Naive B cell (primary cell): ENCODE data around the gene CLEC18A. TPM values are rescaled to one million over a fixed set of nuclear protein-coding genes. Genes with fewer than 3 reads are reported as not detected.

Source experiments
- ATAC-seq, 2 donors: fragments of 150-1000 bp; cut with Tn5 transposase; 2 replicates each; pipeline ENCODE4 v1.10.0; 2021; ENCODE audit warnings: low read depth in 2 of 2, mild to moderate bottlenecking in 2 of 2, moderate library complexity in 2 of 2
- DNase-seq: peaks from one replicate; pipeline ENCODE4 v3.0.0; 2022
- H3K27ac Mint-ChIP-seq, 6 donors: one replicate each; pipeline ENCODE4 v1.8.0; 2020 to 2022; ENCODE audit warnings: mild to moderate bottlenecking in 6 of 6, mixed read lengths in 6 of 6, moderate library complexity in 5 of 6, inconsistent platforms in 2 of 6
- H3K27me3 Mint-ChIP-seq, 3 donors: one replicate each; pipeline ENCODE4 v1.8.0; 2021 to 2022; ENCODE audit warnings: mixed read lengths in 3 of 3, mild to moderate bottlenecking in 1 of 3
- H3K36me3 Mint-ChIP-seq, 2 donors: one replicate each; pipeline ENCODE4 v1.8.0; 2020 to 2022; ENCODE audit warnings: mixed read lengths in 2 of 2, inconsistent platforms in 1 of 2, mild to moderate bottlenecking in 1 of 2
- H3K4me1 Mint-ChIP-seq, 3 donors: one replicate each; pipeline ENCODE4 v1.8.0; 2020 to 2022; ENCODE audit warnings: mixed read lengths in 3 of 3, inconsistent platforms in 1 of 3, mild to moderate bottlenecking in 1 of 3, moderate library complexity in 1 of 3
- H3K4me3 Mint-ChIP-seq, 8 donors: one replicate each; pipeline ENCODE4 v1.8.0; 2020 to 2022; ENCODE audit warnings: mild to moderate bottlenecking in 8 of 8, mixed read lengths in 8 of 8, moderate library complexity in 8 of 8, inconsistent platforms in 2 of 8
- H3K9me3 Mint-ChIP-seq, 7 donors: one replicate each; pipeline ENCODE4 v1.8.0; 2020 to 2022; ENCODE audit warnings: mixed read lengths in 7 of 7, mild to moderate bottlenecking in 5 of 7, inconsistent platforms in 2 of 7, moderate library complexity in 1 of 7
- polyA plus RNA-seq, 6 donors: library from polyadenylated mRNA; unstranded; fragments of 300-500 nt; fragmentation: Illumina TruSeq; gene quantifications; one replicate each; pipeline ENCODE4 v1.2.3, GENCODE V29; 2021; ENCODE audit warnings: low read depth in 6 of 6

CLEC18A gene
- polyA plus RNA-seq, 6 donors from 2014 or later = 0.09 to 0.69 (median 0.39) TPM; not detected in 3

DNA sequence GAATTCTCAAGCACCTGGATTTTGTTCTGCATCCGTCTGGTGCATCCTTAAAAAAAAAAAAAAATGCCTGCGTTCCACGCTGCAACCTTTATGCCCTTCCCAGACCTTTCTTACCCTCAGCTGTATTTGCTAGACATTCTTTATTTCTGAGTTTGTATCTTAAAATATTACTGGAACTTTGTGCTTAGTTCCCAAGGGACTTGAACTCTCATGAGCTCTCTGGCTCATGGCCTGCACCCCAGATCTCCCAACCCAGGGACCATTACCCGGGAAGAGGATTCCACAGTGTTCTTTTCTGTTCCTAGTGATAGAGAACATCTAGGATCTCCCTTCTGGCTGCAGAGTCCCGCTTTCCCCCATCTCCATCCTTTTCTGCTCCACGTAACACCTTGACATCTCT is 28.9 kb upstream of the CLEC18A start:
- no peaks in the 10 kb centered on the region for H3K27me3 Mint-ChIP-seq
- H3K4me3 Mint-ChIP-seq = no peak overlapping the region
- DNase-seq (no peak), ATAC-seq (no peak)
- H3K36me3 Mint-ChIP-seq = peaks cover 22 to 38% of the 10 kb centered on the region in 2 donors
- H3K4me1 Mint-ChIP-seq = peaks cover 0 to 4% (median 0%) of the 10 kb centered on the region in 3 donors
- H3K9me3 Mint-ChIP-seq = no peaks in the 10 kb centered on the region
- H3K27ac Mint-ChIP-seq = peak overlapping the region in 2 of 6 donors; percentile 42 to 54

DNA sequence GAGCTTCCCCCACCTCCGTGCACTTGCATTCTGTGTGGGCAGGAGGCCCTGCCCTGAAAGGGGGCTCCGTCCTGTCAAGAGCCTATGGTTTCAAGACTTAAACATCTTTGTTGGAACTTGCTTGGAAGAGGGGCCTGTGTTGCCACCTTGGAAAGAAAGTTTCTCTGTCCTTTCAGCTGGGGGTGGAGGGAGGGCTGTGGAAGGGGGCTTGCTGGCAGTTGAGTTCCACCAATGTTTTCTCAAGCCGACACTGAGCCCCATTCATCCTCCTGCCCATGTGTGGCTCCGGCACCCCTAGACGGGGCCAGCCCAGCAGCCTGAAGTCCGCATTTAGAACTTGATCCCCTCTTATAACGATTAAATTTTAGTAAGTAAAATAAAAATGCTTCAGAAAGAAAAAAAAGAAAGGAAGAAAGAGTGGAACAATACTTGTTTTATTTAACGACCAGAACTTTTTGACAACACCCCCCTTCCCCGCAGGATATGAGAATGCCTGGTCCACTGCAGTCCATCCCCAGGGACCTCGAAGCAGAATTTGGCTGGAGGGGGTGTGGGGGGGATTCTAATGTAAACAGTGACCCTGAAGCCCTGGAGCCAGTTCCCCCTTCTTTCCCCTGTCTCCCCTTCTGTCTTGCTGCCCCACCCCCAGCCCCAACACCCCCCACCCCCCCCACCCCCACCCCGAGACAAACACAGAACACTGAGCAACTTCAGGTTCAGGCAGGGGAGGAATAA is 26.9 kb upstream of the CLEC18A start:
- Mint-ChIP-seq H3K36me3 (peaks cover 9 to 29% of the 10 kb centered on the region in 2 donors), H3K4me3 (no peak overlapping the region), H3K27ac (peak overlapping the region in 1 of 6 donors; percentile 52), H3K4me1 (peaks cover 0 to 4% (median 0%) of the 10 kb centered on the region in 3 donors), H3K27me3 (no peaks in the 10 kb centered on the region), H3K9me3 (no peaks in the 10 kb centered on the region)
- DNase-seq (no peak), ATAC-seq (no peak)

DNA sequence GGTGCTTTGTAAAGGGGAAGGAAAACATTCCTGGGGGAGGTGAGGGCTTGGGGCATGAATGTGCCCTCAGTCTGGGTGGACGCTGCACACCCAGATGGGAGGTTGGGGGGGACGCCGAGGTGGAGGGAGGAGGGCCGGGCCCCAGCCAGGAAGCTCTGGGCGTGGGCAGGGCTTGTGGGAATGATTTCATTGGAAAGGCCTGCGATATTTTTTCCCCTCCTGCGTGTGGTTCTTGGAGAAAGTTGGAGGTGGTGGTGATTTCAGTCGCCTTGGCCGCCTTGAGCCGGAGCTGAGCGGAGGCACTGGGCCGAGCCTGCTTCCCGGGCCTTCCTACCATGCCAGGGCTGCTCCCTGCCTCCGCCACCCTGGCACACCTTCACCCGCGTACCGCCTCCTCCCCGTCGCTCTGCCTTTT is 26.4 kb upstream of the CLEC18A start:
- Mint-ChIP-seq H3K27ac (no peak overlapping the region), H3K36me3 (peaks cover 11 to 29% of the 10 kb centered on the region in 2 donors), H3K4me1 (peaks cover 0 to 4% (median 0%) of the 10 kb centered on the region in 3 donors), H3K4me3 (no peak overlapping the region), H3K27me3 (no peaks in the 10 kb centered on the region), H3K9me3 (no peaks in the 10 kb centered on the region)
- no peak for DNase-seq
- ATAC-seq = no peak

DNA sequence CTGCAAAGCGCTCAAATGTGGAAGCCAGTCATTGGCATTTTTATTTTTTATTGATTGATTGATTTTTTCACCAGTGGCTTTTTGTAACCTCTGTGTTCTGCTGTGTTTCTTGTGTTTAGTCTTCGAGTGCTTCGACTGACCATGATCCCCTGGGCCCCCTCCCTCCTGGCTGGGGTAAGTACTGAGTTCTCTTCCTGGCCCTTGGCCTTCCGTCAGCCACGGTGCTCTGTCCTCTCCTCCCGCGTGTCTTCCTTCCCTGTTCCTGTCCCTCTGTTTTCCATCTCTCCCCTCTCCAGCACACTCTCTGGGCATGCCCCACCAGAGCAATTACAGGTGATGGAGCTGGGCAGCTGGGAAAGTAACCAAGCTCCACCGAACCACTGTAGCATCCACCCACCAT is 25.8 kb upstream of the CLEC18A start:
- Mint-ChIP-seq H3K4me3 (no peak overlapping the region), H3K4me1 (peaks cover 0 to 4% (median 0%) of the 10 kb centered on the region in 3 donors), H3K27ac (peak overlapping the region in 3 of 6 donors; percentile 10 to 93 (median 31)), H3K27me3 (no peaks in the 10 kb centered on the region), H3K9me3 (no peaks in the 10 kb centered on the region), H3K36me3 (peaks cover 17 to 29% of the 10 kb centered on the region in 2 donors)
- ATAC-seq = no peak
- no peak for DNase-seq

DNA sequence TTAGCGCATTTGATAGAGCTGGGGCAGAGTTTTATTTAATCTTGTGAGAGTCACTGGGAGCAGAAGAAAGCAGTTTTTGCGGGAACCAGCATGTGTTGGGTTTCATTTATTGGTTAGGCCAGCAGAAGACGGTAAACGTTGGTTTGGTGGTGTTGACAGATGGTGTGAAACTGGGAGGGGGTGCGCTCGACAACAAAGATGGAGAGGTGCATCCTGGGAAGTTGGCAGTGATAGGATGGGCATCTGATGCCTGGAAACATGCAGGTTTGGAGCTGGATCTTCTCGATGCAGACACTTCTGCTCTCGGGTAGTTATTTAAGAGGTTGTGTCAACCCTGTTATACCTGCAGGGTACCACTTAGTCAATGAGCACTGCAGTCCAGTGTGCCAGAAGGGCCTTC is 24.9 kb upstream of the CLEC18A start:
- no peak for ATAC-seq
- H3K27ac Mint-ChIP-seq = no peak overlapping the region

DNA sequence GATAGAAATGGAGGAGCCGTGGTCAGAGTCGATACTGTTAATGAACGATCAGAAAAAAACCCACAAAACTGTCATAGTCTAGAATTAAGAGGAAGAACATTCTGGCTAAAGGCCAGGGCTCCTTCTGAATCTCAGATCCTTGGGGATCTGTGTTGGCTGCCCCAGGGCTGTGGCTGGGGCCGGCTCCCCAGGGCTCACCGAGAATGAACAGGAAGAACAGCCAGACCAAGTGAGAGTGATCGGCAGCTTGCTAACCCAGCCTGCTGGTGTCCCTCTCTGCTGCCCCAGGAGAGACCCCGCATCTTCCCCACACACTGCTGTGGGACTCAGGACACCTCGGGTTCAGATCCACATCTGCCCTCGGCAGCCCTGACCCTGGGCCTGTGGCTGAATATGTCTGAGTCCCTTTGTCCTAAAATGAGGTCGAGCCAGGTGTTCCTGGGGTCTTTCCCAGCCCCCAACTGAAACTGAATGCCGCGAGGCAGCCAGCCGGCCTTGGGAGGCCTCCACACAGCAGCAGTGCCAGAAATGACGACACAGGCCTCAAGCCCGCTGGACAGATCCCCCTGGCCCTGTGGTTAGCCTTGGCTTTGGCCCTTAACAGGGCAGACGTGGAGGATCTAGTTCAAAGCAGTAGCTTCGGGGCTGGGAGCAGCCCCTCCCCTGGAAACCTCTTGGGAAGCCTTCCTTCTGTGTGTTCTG is 23.9 kb upstream of the CLEC18A start:
- Mint-ChIP-seq H3K27ac (peak overlapping the region in 1 of 6 donors; percentile 84), H3K4me3 (no peak overlapping the region), H3K36me3 (peaks cover 9 to 17% of the 10 kb centered on the region in 2 donors), H3K9me3 (no peaks in the 10 kb centered on the region), H3K4me1 (no peaks in the 10 kb centered on the region), H3K27me3 (no peaks in the 10 kb centered on the region)
- ATAC-seq = no peak
- DNase-seq = no peak

More for the DNA sequence above, 24.9 kb upstream of the CLEC18A start:
- no peak for DNase-seq
- Mint-ChIP-seq H3K4me3 (no peak overlapping the region), H3K4me1 (peaks cover 0 to 3% (median 0%) of the 10 kb centered on the region in 3 donors), H3K9me3 (no peaks in the 10 kb centered on the region), H3K36me3 (peaks cover 13 to 26% of the 10 kb centered on the region in 2 donors), H3K27me3 (no peaks in the 10 kb centered on the region)

DNA sequence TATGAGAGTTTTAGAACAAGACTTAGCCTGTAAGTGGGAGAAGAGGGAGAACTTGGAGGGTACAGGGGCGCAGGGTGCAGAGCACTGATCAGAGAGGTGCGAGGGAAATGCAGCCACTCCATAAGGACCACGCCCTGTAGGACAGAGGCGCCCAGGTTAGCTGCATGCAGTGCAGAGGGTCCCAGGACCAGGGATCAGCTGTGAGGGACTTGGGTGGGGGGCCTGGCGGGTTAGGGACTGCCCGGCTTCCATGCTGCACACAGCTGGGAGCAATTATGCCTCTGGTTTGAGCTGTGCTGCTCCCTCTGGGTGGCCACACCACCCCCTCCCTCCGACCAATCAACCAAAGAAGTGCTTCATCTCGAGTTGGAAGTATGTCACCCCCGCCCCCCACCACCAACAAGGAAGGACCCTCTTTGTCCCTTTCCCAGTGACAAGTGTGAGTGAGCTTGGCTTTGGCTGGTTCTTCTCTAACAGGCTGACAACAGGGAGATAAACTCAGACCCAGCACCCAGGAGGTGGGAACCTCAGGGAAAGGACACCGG is 22.2 kb upstream of the CLEC18A start:
- Mint-ChIP-seq H3K27me3 (no peaks in the 10 kb centered on the region), H3K4me1 (no peaks in the 10 kb centered on the region), H3K4me3 (no peak overlapping the region), H3K9me3 (no peaks in the 10 kb centered on the region), H3K36me3 (peaks cover 9 to 14% of the 10 kb centered on the region in 2 donors), H3K27ac (peak overlapping the region in 1 of 6 donors; percentile 53)
- ATAC-seq (no peak), DNase-seq (no peak)

DNA sequence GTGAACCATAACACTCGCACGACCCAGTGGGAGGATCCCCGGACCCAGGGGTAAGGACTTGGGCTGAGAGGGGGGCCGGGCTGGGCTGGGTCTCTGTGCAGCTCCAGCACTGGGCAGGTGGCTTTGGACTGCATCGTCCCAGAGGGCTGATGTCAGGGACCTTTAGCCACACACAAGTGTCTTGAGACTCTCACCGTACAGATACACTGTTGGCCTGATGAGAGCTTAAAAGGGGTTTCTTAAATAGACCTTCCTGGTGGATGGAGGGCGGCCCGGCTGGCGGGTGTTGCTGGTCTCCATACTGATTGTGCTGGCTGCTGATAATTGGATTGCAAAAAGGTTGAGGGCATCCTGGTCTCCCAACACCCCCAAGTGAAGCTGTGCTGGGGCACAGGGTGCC is 21.7 kb upstream of the CLEC18A start:
- Mint-ChIP-seq H3K9me3 (no peaks in the 10 kb centered on the region), H3K36me3 (peaks cover 9 to 14% of the 10 kb centered on the region in 2 donors), H3K4me3 (no peak overlapping the region), H3K27ac (no peak overlapping the region), H3K4me1 (no peaks in the 10 kb centered on the region), H3K27me3 (no peaks in the 10 kb centered on the region)
- DNase-seq = no peak
- no peak for ATAC-seq

DNA sequence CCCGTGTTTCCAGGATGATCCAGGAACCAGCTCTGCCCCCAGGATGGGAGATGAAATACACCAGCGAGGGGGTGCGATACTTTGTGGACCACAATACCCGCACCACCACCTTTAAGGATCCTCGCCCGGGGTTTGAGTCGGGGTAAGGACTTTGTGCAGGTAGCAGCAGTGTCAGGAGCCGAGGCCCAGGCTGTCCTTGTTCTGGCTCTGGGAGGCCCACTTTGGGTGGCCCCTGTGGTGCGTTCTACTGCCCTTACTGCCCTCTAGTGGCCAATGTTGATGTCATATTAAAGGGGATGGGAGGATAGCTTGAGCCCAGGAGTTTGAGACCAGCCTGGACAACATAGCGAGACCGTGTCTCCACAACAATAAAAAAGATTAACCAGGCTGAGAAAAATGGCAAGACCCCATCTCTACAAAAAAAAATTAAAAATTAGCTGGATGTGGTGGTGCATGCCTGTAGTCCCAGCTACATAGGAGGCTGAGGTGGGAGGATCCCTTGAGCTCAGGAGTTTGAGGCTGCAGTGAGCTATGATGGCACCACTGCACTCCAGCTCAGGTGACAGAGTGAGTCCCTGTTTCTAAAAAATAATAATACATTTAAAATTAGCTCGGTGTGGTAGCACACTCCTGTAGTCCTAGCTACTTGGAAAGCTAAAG is 20.9 kb upstream of the CLEC18A start:
- Mint-ChIP-seq H3K36me3 (peaks cover 9 to 11% of the 10 kb centered on the region in 2 donors), H3K27ac (peak overlapping the region in 2 of 6 donors; percentile 8 to 62), H3K9me3 (no peaks in the 10 kb centered on the region), H3K4me1 (no peaks in the 10 kb centered on the region), H3K27me3 (no peaks in the 10 kb centered on the region), H3K4me3 (no peak overlapping the region)
- peak; percentile 68 to 69 for ATAC-seq
- DNase-seq = peak; percentile 31

DNA sequence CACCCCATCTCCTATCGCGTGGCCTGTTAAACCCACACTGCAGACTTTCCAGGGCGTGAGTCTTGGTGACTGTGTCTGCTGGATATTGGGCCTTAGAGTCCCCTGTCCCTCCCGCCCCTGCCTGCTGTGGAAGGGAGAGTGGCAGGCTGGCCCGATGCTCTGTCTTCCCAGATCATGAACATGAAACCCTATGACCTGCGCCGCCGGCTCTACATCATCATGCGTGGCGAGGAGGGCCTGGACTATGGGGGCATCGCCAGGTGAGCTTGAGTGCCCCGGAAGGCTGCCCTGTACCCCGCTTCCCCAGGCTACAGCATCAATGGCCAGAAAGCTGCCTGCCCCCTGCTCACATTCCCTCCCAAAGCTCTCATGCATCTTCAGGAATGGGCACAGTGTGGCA is 19.5 kb upstream of the CLEC18A start:
- no peak for ATAC-seq
- H3K27me3 Mint-ChIP-seq = no peaks in the 10 kb centered on the region
- no peak for DNase-seq
- no peak overlapping the region for H3K4me3 Mint-ChIP-seq
- H3K9me3 Mint-ChIP-seq = no peaks in the 10 kb centered on the region
- H3K27ac Mint-ChIP-seq = peak overlapping the region in 1 of 6 donors; percentile 26
- no peaks in the 10 kb centered on the region for H3K4me1 Mint-ChIP-seq
- peaks cover 8 to 9% of the 10 kb centered on the region in 2 donors for H3K36me3 Mint-ChIP-seq

DNA sequence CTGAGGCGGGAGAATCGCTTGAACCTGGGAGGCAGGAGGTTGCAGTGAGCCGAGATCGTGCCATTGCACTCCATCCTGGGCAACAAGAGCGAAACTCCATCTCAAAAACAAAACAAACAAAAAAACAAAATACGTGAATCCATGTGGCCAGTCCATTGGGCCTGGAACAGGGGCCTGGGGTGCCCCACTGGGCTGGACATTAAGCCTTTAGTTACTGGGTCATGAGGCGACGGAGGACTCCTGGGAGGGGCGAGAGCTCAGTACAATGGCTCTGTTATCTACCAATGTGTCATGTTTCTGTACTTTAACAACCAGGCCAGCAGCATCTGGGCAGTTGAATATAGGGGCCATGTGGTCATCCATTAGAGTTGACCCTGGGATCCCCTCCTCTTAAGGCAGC is 18.9 kb upstream of the CLEC18A start:
- peaks cover 8 to 9% of the 10 kb centered on the region in 2 donors for H3K36me3 Mint-ChIP-seq
- no peak overlapping the region for H3K27ac Mint-ChIP-seq
- H3K4me1 Mint-ChIP-seq = no peaks in the 10 kb centered on the region
- H3K4me3 Mint-ChIP-seq = no peak overlapping the region
- DNase-seq (no peak), ATAC-seq (no peak)
- H3K27me3 Mint-ChIP-seq = no peaks in the 10 kb centered on the region
- no peaks in the 10 kb centered on the region for H3K9me3 Mint-ChIP-seq

DNA sequence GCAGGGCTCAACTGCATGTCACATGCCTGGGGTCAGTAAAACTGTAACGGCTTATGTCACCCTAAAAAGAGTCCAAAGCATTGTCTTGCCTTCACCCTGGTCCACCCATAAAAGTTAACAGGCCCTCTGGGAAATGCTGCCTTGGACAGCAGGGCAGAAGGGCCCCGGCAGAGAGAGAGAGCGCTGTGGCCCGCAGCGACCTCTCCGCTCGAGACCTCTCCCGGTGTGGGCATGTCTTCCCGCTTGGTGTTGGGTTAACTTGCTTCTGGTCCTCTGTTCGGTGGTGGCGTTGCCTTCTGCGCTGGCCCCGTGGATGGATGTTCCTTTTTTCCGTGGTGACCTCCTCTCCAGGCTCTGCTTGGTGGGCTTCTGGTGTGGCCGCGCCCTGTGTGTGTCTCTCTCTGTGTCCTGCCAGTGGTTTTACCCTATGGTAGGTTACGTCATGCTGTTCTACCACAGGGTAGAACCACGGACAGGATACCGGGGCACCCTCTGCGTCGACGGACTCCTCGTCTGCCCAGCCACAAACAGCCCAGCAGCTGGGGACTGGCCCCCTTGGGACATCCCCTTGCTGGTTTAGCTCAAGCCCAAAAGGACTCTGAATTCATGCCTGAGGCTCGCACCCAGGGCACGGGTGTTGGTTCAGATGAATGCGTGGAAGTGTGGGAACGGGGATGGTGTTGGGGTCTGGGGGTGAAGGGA is 18.3 kb upstream of the CLEC18A start:
- peaks cover 8 to 9% of the 10 kb centered on the region in 2 donors for H3K36me3 Mint-ChIP-seq
- H3K27me3 Mint-ChIP-seq = no peaks in the 10 kb centered on the region
- ATAC-seq = no peak
- H3K4me3 Mint-ChIP-seq = no peak overlapping the region
- no peaks in the 10 kb centered on the region for H3K9me3 Mint-ChIP-seq
- no peaks in the 10 kb centered on the region for H3K4me1 Mint-ChIP-seq
- no peak for DNase-seq
- peak overlapping the region in 1 of 6 donors; percentile 83 for H3K27ac Mint-ChIP-seq

DNA sequence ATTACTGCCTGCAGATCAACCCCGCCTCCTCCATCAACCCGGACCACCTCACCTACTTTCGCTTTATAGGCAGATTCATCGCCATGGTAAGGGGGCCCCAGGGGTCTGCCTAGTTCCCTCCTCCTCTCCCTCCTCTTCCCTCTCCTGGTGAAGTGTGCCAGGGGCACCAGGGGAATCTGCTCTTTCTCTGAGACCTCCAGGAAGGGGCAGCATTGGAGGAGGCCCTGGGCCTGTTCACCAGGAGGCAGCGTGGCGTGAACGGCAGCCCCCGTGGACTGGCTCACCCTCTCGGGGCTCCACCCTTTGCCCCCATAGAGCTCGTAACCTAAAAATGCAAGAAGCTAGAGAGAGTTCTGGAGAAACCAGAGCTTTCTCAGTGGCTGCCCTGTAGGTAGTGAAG is 17.1 kb upstream of the CLEC18A start:
- H3K27me3 Mint-ChIP-seq = no peaks in the 10 kb centered on the region
- H3K27ac Mint-ChIP-seq = peak overlapping the region in 2 of 6 donors; percentile 69 to 75
- ATAC-seq (no peak), DNase-seq (no peak)
- peaks cover 8 to 9% of the 10 kb centered on the region in 2 donors for H3K36me3 Mint-ChIP-seq
- no peaks in the 10 kb centered on the region for H3K9me3 Mint-ChIP-seq
- no peaks in the 10 kb centered on the region for H3K4me1 Mint-ChIP-seq
- no peak overlapping the region for H3K4me3 Mint-ChIP-seq
